GM12801 (cell line): ENCODE measurements around the gene MAP4K3.

ENCODE experiments used
- TF ChIP-seq, protein P1 (sequence below): IDR thresholded peaks from one replicate; pipeline ENCODE4 v1.5.1; 2011; ENCODE audit warnings: control low read depth; ENCODE audit not compliant: insufficient read length; ENCODE audit errors: extremely low read depth

MAP4K3 gene

DNA sequence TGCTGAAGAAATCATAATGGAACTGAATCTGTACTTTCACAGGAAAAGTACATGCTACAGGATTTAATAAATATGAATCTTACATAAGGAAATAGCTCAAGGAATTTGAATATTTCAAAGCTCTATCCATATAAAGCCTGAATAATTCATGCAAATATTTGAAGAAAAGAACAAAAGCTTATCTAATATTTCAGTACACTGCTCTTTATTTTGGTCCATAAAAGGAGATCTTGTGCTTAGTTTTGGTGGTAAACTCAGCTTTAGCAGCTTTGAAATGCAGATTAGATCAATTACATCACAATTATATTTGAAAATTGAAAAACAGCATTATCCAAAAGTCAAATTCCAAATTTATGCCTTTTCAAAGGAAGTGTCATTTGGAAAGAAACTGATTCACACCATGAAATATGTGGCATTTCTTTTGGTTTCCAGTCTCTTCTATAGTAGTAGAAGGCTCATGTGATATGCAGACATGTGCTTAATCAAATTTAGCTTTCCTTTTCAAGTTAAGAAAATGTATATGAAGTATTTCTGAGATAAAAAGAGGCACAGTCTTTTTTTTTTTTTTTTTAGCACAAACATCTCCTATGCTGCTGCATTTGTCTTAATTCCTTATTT is 42.1 kb upstream of the MAP4K3 start:
- TF ChIP-seq, protein P1, sequence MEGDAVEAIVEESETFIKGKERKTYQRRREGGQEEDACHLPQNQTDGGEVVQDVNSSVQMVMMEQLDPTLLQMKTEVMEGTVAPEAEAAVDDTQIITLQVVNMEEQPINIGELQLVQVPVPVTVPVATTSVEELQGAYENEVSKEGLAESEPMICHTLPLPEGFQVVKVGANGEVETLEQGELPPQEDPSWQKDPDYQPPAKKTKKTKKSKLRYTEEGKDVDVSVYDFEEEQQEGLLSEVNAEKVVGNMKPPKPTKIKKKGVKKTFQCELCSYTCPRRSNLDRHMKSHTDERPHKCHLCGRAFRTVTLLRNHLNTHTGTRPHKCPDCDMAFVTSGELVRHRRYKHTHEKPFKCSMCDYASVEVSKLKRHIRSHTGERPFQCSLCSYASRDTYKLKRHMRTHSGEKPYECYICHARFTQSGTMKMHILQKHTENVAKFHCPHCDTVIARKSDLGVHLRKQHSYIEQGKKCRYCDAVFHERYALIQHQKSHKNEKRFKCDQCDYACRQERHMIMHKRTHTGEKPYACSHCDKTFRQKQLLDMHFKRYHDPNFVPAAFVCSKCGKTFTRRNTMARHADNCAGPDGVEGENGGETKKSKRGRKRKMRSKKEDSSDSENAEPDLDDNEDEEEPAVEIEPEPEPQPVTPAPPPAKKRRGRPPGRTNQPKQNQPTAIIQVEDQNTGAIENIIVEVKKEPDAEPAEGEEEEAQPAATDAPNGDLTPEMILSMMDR = no peak

DNA sequence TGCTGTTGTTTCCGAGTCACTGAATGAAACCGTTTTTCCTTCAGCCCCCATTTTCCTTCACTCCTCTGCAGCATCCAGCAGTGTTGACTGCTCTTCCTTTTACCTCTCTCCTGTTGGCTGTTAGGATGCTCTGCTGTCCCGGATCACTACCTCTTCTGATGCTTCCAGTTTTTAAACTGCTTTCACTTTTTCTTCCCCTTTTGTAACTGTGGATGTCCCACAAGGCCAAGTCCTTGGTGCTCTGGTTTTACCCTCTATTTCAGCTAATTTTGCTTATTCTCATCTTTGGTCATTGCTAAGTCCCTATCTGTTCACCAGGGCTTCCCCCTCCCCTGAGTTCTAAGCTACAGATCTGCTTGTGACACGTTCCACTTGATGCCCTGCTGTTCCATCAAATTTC is 39.4 kb upstream of the MAP4K3 start:
- TF ChIP-seq, protein P1 = no peak

GRCh38 chr2:39475006-39475405 is 37.9 kb upstream of the MAP4K3 start:
- TF ChIP-seq, protein P1 = no peak

- TF ChIP-seq, protein P1 = no peak
Observed at GRCh38 chr2:39470580-39470979, 33.5 kb upstream of the MAP4K3 start.

DNA sequence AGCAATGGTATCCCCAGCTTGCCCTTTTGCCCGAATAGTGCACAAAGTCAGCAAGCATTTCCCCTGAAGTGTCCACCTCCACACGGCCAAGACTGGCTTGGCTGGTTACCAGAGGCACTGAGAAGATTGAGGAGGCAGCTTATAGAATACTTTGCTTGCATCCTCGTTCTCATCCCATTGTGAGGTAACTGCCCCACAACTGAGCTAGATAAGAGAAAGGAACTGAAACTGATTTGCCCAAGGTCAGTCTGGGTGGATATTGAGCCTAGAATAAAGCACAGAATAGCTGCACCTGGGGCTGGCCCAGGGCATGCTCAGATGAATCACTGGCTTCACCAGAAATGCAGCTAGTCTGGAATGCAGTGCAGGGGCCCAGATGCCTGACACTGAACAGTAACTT is 32.7 kb upstream of the MAP4K3 start:
- TF ChIP-seq, protein P1 = no peak

DNA sequence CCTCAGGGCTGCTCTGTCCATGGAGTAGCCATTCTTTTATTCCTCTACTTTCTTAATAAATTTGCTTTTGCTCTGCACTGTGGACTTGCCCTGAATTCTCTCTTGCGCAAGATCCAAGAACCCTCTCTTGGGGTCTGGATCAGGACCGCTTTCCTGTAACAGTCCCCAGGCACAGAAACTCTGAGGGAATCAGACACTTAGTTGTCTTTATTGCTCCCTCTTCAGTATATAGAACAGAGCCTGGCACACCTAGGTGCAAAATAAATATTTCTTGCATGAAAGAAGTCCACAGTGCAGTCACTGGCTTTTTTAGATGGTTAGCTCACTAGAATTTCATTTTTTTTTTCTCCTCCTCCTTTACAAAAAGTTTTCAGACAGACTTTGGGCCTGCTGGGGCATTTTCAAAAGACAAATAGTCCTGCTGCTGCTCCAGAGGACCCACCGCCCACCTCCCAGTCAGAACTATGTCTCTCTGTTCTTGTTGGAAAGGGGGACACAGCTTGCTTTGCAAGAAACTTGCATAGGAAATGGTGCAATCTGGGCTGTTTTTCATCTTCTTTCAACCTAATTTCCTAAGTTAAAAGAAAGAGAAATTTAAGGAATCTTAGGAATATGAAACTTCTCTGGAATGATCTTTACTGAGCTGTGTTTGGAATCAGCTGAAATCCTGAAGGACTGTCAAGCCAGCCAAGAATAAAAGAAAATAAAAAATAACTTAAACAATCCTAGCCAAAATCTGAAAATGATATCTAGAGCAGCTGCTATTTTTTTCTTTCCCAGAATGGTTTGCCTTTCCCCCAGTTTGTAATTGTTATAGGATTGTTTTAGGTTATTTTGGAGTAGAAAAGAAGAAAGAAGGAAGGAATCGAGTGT is 31.7 kb upstream of the MAP4K3 start:
- TF ChIP-seq, protein P1 = no peak

DNA sequence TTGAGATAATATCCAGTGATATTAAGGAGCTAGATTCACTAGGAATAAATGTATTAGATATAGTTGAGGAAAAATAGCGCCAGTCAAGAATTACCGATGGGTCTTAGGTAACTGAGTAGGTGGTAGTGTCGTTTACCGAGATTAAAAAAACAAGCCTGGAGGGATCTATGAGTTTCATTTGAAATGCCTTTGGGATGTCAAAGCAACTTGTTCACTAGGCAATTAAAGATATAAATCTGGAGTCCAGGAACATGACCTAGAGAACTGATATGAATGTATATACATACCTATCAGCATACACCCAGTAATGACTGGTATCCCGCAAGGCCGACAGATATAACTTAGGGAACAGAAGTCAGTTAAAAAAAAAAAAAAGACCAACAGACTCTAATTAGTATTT is 29.2 kb upstream of the MAP4K3 start:
- TF ChIP-seq, protein P1 = no peak
